CD14-positive monocyte (primary cell): ENCODE data around the gene EPAS1. TPM values are rescaled to one million over a fixed set of nuclear protein-coding genes. Genes with fewer than 3 reads are reported as not detected.

Experiments used
- DNase-seq, 3 donors: peaks; one replicate each; pipeline ENCODE4 v3.0.0-alpha.2; 2011 to 2022
- H2AFZ ChIP-seq: 2 replicates; pipeline ENCODE4 v1.6.0; 2012; ENCODE audit warnings: mild to moderate bottlenecking, low read depth, low read length, inconsistent platforms; ENCODE audit not compliant: insufficient read depth, poor library complexity, severe bottlenecking
- H3K27ac ChIP-seq, 2 donors: 1 replicate in 1 of 2; 2 replicates in 1 of 2; pipeline ENCODE4 v1.5.1; 2012 to 2013; ENCODE audit warnings: low read length in 2 of 2, control low read depth in 1 of 2, inconsistent platforms in 1 of 2, low read depth in 1 of 2, mild to moderate bottlenecking in 1 of 2
- H3K27me3 ChIP-seq, 2 donors: one replicate each; pipeline versions ENCODE4 v1.6.0 to v1.6.1; 2011 to 2013; ENCODE audit warnings: low read length in 2 of 2; ENCODE audit not compliant: control insufficient read depth in 2 of 2, insufficient read depth in 2 of 2
- H3K36me3 ChIP-seq, 2 donors: replicated peaks in 1 of 2; 1 replicate in 1 of 2; 2 replicates in 1 of 2; pipeline versions ENCODE4 v1.5.1 to v1.6.1; 2012 to 2013; ENCODE audit warnings: low read length in 2 of 2, control low read depth in 1 of 2, inconsistent platforms in 1 of 2, mild to moderate bottlenecking in 1 of 2; ENCODE audit not compliant: insufficient read depth in 2 of 2, control insufficient read depth in 1 of 2
- H3K4me1 ChIP-seq, 2 donors: 1 replicate in 1 of 2; 2 replicates in 1 of 2; pipeline versions ENCODE4 v1.5.1 to v1.6.1; 2012 to 2013; ENCODE audit warnings: low read length in 2 of 2, control low read depth in 1 of 2, inconsistent platforms in 1 of 2, mild to moderate bottlenecking in 1 of 2, moderate library complexity in 1 of 2; ENCODE audit not compliant: insufficient read depth in 2 of 2, control insufficient read depth in 1 of 2
- H3K4me2 ChIP-seq: replicated peaks from 2 replicates; pipeline ENCODE3; 2012; ENCODE audit warnings: low read length, moderate library complexity, mild to moderate bottlenecking; ENCODE audit not compliant: poor library complexity, severe bottlenecking; ENCODE audit errors: extremely low read depth
- H3K4me3 ChIP-seq, 3 experiments: fragments of 200-600 bp in 1 of 3; sonication (generic) in 1 of 3; replicated peaks in 1 of 3; 1 replicate in 2 of 3; 2 replicates in 1 of 3; pipeline ENCODE4 v1.5.1; 2011 to 2013; ENCODE audit warnings: low read length in 3 of 3, mild to moderate bottlenecking in 3 of 3, control low read depth in 2 of 3, low read depth in 2 of 3, inconsistent platforms in 1 of 3, moderate library complexity in 1 of 3
- H3K79me2 ChIP-seq: 2 replicates; pipeline ENCODE4 v1.6.0; 2012; ENCODE audit warnings: mild to moderate bottlenecking, control low read depth, inconsistent platforms, low read length, moderate library complexity; ENCODE audit not compliant: insufficient read depth
- H3K9ac ChIP-seq: 2 replicates; pipeline ENCODE4 v1.6.0; 2017; ENCODE audit warnings: low read length, mild to moderate bottlenecking; ENCODE audit not compliant: insufficient read depth, poor library complexity, severe bottlenecking
- H3K9me3 ChIP-seq, 2 donors: replicated peaks in 1 of 2; 1 replicate in 1 of 2; 2 replicates in 1 of 2; pipeline versions ENCODE4 v1.5.1 to v1.6.1; 2012 to 2013; ENCODE audit warnings: low read length in 2 of 2, control low read depth in 1 of 2; ENCODE audit not compliant: control insufficient read depth in 1 of 2, insufficient read depth in 1 of 2
- H4K20me1 ChIP-seq: 2 replicates; pipeline ENCODE4 v1.6.0; 2012; ENCODE audit warnings: mild to moderate bottlenecking, low read length, control low read depth, moderate library complexity; ENCODE audit not compliant: insufficient read depth
- H3K27ac Mint-ChIP-seq, 7 donors: one replicate each; pipeline ENCODE4 v1.8.0; 2020; ENCODE audit warnings: mild to moderate bottlenecking in 7 of 7, mixed read lengths in 7 of 7, moderate library complexity in 6 of 7, inconsistent platforms in 2 of 7
- H3K27me3 Mint-ChIP-seq, 3 donors: one replicate each; pipeline ENCODE4 v1.8.0; 2021 to 2022; ENCODE audit warnings: low read depth in 3 of 3, mild to moderate bottlenecking in 3 of 3, mixed read lengths in 3 of 3, moderate library complexity in 3 of 3, inconsistent platforms in 1 of 3
- H3K36me3 Mint-ChIP-seq, 2 donors: one replicate each; pipeline ENCODE4 v1.8.0; 2020; ENCODE audit warnings: mixed read lengths in 2 of 2, inconsistent platforms in 1 of 2, mild to moderate bottlenecking in 1 of 2
- H3K4me1 Mint-ChIP-seq: one replicate; pipeline ENCODE4 v1.8.0; 2020; ENCODE audit warnings: mild to moderate bottlenecking, mixed read lengths
- H3K4me3 Mint-ChIP-seq, 2 donors: one replicate each; pipeline ENCODE4 v1.8.0; 2020; ENCODE audit warnings: mild to moderate bottlenecking in 2 of 2, mixed read lengths in 2 of 2, moderate library complexity in 1 of 2
- H3K9me3 Mint-ChIP-seq, 7 donors: one replicate each; pipeline ENCODE4 v1.8.0; 2020 to 2022; ENCODE audit warnings: mixed read lengths in 7 of 7, mild to moderate bottlenecking in 6 of 7, moderate library complexity in 6 of 7, inconsistent platforms in 2 of 7
- CTCF ChIP-seq: fragments of 200-600 bp; IDR thresholded peaks from one replicate; pipeline ENCODE4 v1.8.0; 2022; ENCODE audit warnings: antibody characterized with exemption, mild to moderate bottlenecking
- WGBS: methylation state at CpG from one replicate; pipeline ENCODE4 v1.1.5; 2013; ENCODE audit warnings: missing lambda C conversion rate; ENCODE audit not compliant: insufficient coverage; 5-methylcytosine and 5-hydroxymethylcytosine counted together
- intact Hi-C, 2 donors: fragments of 100-400 bp; cut with micrococcal nuclease; formaldehyde crosslinking; loops; one replicate each; pipeline versions ENCODE4 v1.15.0 to v1.15.1; 2023
- polyA plus RNA-seq, 3 donors: library from polyadenylated mRNA; depleted of rRNA in 1 of 3; unstranded in 2 of 3; stranded (reverse) in 1 of 3; fragments of 300-500 nt in 2 of 3; fragments of >200 nt in 1 of 3; fragmentation: Illumina TruSeq in 2 of 3; gene quantifications; 1 replicate in 2 of 3; 2 replicates in 1 of 3; pipeline ENCODE4 v1.2.3, GENCODE V29; 2012 to 2021

Gene EPAS1
- polyA plus RNA-seq, 3 donors, result 0.11 to 1.0 (median 0.88) TPM

DNA sequence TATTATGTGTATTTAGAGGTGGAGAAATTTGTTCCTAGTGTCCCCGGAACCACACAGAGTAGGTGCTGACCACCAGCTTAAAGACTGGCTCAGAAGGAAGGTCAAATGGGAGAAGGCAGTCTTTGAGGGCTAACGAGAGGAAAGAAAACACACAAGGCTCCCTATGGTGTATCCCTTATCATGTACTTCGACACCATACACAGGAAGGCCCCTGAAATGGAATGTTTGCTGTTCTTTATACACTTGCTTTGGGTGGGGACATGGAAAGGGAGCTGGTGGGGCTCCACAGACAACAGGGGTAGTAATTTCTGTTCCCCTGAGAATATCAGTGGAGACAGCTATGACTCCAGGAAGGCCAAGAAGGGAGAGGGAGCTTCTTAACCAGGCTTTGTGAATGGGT lies 6.0 kb downstream of the EPAS1 start:
- H3K9ac ChIP-seq, result no peak overlapping the region

DNA sequence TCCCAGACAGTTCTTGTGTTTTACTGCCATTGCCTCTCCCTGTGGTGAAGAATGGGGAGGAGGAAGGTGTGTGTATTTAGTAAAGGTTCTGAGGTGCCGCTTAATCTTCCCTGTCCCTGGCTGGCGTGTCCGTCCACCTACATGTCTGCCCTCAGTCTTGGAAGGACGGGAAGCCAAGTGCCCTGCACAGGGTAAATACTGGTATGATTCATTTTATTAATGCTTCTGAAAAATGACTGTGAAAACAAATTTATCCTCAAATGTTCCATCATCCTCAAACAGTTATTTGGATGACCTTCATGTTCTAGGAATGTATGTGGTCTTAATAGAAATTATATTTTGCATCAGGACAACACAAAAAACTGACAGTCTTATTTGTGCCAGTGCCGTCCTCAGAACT lies 6.6 kb downstream of the EPAS1 start:
- no peak overlapping the region for H3K4me2 ChIP-seq
- H3K36me3 Mint-ChIP-seq, result peaks cover 2 to 9% of the 10 kb centered on the region in 2 donors
- H2AFZ ChIP-seq, result no peak overlapping the region
- H4K20me1 ChIP-seq, result no peaks in the 10 kb centered on the region
- intact Hi-C loops, result no loop called here
- H3K4me3 Mint-ChIP-seq, result peak overlapping the region in 1 of 2 donors; percentile 6
- H3K27me3 Mint-ChIP-seq, result peaks cover 45 to 55% (median 51%) of the 10 kb centered on the region in 3 donors
- no CpG with 5 or more reads among the region's 5 CpGs for WGBS
- no peak for DNase-seq
- H3K9ac ChIP-seq, result no peak overlapping the region
- no peaks in the 10 kb centered on the region for H3K79me2 ChIP-seq
- no peak overlapping the region for H3K4me3 ChIP-seq
- peaks cover 0 to 6% of the 10 kb centered on the region in 2 donors for H3K9me3 ChIP-seq
- H3K27me3 ChIP-seq, result peaks cover 33 to 61% of the 10 kb centered on the region in 2 donors
- H3K27ac Mint-ChIP-seq, result no peak overlapping the region
- peaks cover 23% of the 10 kb centered on the region for H3K4me1 Mint-ChIP-seq
- no peaks in the 10 kb centered on the region for H3K36me3 ChIP-seq
- H3K4me1 ChIP-seq, result peaks cover 13 to 15% of the 10 kb centered on the region in 2 donors
- peaks cover 0 to 14% (median 4%) of the 10 kb centered on the region in 7 donors for H3K9me3 Mint-ChIP-seq
- H3K27ac ChIP-seq, result no peak overlapping the region
- no peak for TF ChIP-seq CTCF

More for the DNA sequence above, 6.0 kb downstream of the EPAS1 start:
- H3K4me3 ChIP-seq, result no peak overlapping the region
- no peak overlapping the region for H3K27ac ChIP-seq
- H2AFZ ChIP-seq, result no peak overlapping the region
- no peak overlapping the region for H3K4me3 Mint-ChIP-seq
- no peaks in the 10 kb centered on the region for H4K20me1 ChIP-seq
- peaks cover 0 to 17% (median 7%) of the 10 kb centered on the region in 7 donors for H3K9me3 Mint-ChIP-seq
- H3K27me3 ChIP-seq, result peaks cover 35 to 67% of the 10 kb centered on the region in 2 donors
- H3K79me2 ChIP-seq, result no peaks in the 10 kb centered on the region
- H3K36me3 ChIP-seq, result no peaks in the 10 kb centered on the region
- H3K36me3 Mint-ChIP-seq, result peaks cover 5 to 9% of the 10 kb centered on the region in 2 donors
- no peak overlapping the region for H3K4me2 ChIP-seq
- no peak for DNase-seq
- TF ChIP-seq CTCF, result no peak
- peaks cover 0 to 6% of the 10 kb centered on the region in 2 donors for H3K9me3 ChIP-seq
- no CpG with 5 or more reads among the region's 3 CpGs for WGBS
- intact Hi-C loops, result no loop called here
- H3K4me1 ChIP-seq, result peaks cover 19 to 21% of the 10 kb centered on the region in 2 donors
- peaks cover 23% of the 10 kb centered on the region for H3K4me1 Mint-ChIP-seq
- H3K27ac Mint-ChIP-seq, result no peak overlapping the region
- H3K27me3 Mint-ChIP-seq, result peaks cover 51 to 61% (median 57%) of the 10 kb centered on the region in 3 donors
